Uterus (tissue), 4 donors: ENCODE results near the gene CCDC38. TPM values are rescaled to one million over a fixed set of nuclear protein-coding genes. Genes with fewer than 3 reads are reported as not detected.
"Not testable (repeated sequence)": the region's sequence is repeated elsewhere in the genome, so short reads cannot be mapped to it uniquely, and the experiment has no call there.

Source experiments
- DNase-seq, 2 donors: peaks; one replicate each; pipeline ENCODE4 v3.0.0-alpha.2; 2019 to 2020
- H3K27ac ChIP-seq, 2 donors: fragments of 200-600 bp; sonication (generic); 1 replicate in 1 of 2; 2 replicates in 1 of 2; pipeline ENCODE4 v1.5.1; 2016 to 2018
- H3K27me3 ChIP-seq, 2 donors: fragments of 200-600 bp; sonication (generic); one replicate each; pipeline ENCODE4 v1.5.1; 2018 to 2019; ENCODE audit warnings: control low read depth in 1 of 2
- H3K36me3 ChIP-seq, 2 donors: fragments of 200-600 bp; sonication (generic); one replicate each; pipeline ENCODE4 v1.5.1; 2019; ENCODE audit warnings: control low read depth in 1 of 2
- H3K4me1 ChIP-seq, 2 donors: fragments of 200-600 bp; sonication (generic); one replicate each; pipeline ENCODE4 v1.5.1; 2018 to 2019; ENCODE audit warnings: control low read depth in 1 of 2
- H3K4me3 ChIP-seq, 2 donors: fragments of 200-600 bp; sonication (generic); 1 replicate in 1 of 2; 2 replicates in 1 of 2; pipeline ENCODE4 v1.5.1; 2018 to 2019; ENCODE audit warnings: mild to moderate bottlenecking in 1 of 2
- H3K9me3 ChIP-seq, 2 donors: fragments of 200-600 bp; sonication (generic); one replicate each; pipeline ENCODE4 v1.5.1; 2019; ENCODE audit warnings: control low read depth in 1 of 2
- CTCF ChIP-seq, 4 experiments: fragments of 200-600 bp in 2 of 4; fragments of 450-650 bp in 2 of 4; sonication (generic) in 2 of 4; IDR thresholded peaks; one replicate each; pipeline ENCODE4 v1.5.1; 2016 to 2019; ENCODE audit warnings: antibody characterized with exemption in 4 of 4, mild to moderate bottlenecking in 2 of 4, moderate library complexity in 1 of 4
- POLR2A ChIP-seq, 2 donors: fragments of 450-650 bp; IDR thresholded peaks; one replicate each; pipeline ENCODE4 v1.6.1; 2016; ENCODE audit warnings: antibody characterized with exemption in 2 of 2, mild to moderate bottlenecking in 1 of 2, moderate library complexity in 1 of 2
- intact Hi-C: fragments of 100-400 bp; cut with DNase I; formaldehyde crosslinking; loops from one replicate; pipeline ENCODE4 v1.15.1; 2023; ENCODE audit warnings: low total_unique reads
- total RNA-seq, 4 donors: library from RNA; depleted of rRNA in 3 of 4; stranded (reverse); fragments of >200 nt in 3 of 4; gene quantifications; one replicate each; pipeline versions ENCODE4 v1.1.0 to v1.2.4, GENCODE V29; 2014 to 2023
- donor health status: DM: yes; HTN: yes; CAD: no.

The CCDC38 gene
- total RNA-seq, 4 donors from 2014 or later: 0.49 TPM; not detected in 3

GRCh38 chr12:95848575-95849388 lies 93.6 kb downstream of the CCDC38 start:
- Histone ChIP-seq H3K27me3 (no peaks in the 10 kb centered on the region), H3K36me3 (no peaks in the 10 kb centered on the region), H3K9me3 (no peaks in the 10 kb centered on the region), H3K4me3 (no peak overlapping the region), H3K4me1 (no peaks in the 10 kb centered on the region), H3K27ac (no peak overlapping the region)
- TF ChIP-seq POLR2A (IDR thresholded peaks at IDR 0.05): no peak
- TF ChIP-seq CTCF (IDR thresholded peaks at IDR 0.05): no peak
- intact Hi-C loops: no loop called here
- no peak for DNase-seq

- DNase-seq, H3K36me3 ChIP-seq, intact Hi-C loops, H3K9me3 ChIP-seq, H3K4me1 ChIP-seq, H3K27me3 ChIP-seq, H3K4me3 ChIP-seq, H3K27ac ChIP-seq: not testable (repeated sequence)
Observed at GRCh38 chr12:95842426-95842825, 100.0 kb downstream of the CCDC38 start.

GRCh38 chr12:95838125-95838524 lies 104.3 kb downstream of the CCDC38 start:
- no peak overlapping the region for H3K4me3 ChIP-seq
- H3K27ac ChIP-seq: no peak overlapping the region
- DNase-seq: no peak

GRCh38 chr12:95837240-95838038 lies 105.0 kb downstream of the CCDC38 start:
- Histone ChIP-seq H3K4me3 (no peak overlapping the region), H3K27me3 (no peaks in the 10 kb centered on the region), H3K27ac (no peak overlapping the region)

More at GRCh38 chr12:95838125-95838524, 104.3 kb downstream of the CCDC38 start:
- Histone ChIP-seq H3K9me3 (no peaks in the 10 kb centered on the region), H3K27me3 (no peaks in the 10 kb centered on the region), H3K4me1 (no peaks in the 10 kb centered on the region), H3K36me3 (no peaks in the 10 kb centered on the region)
- intact Hi-C loops: no loop called here
- TF ChIP-seq POLR2A (IDR thresholded peaks at IDR 0.05): no peak
- TF ChIP-seq CTCF (IDR thresholded peaks at IDR 0.05): no peak

More at GRCh38 chr12:95837240-95838038, 105.0 kb downstream of the CCDC38 start:
- DNase-seq: no peak
- intact Hi-C loops: no loop called here
- TF ChIP-seq CTCF (IDR thresholded peaks at IDR 0.05): no peak
- TF ChIP-seq POLR2A (IDR thresholded peaks at IDR 0.05): no peak
- no peaks in the 10 kb centered on the region for H3K36me3 ChIP-seq
- H3K4me1 ChIP-seq: no peaks in the 10 kb centered on the region
- no peaks in the 10 kb centered on the region for H3K9me3 ChIP-seq
